Astrocyte (in vitro differentiated cells and primary cell): ENCODE data around the gene ANKS1A. TPM values are rescaled to one million over a fixed set of nuclear protein-coding genes. Genes with fewer than 3 reads are reported as not detected.

ENCODE experiments used
- DNase-seq: peaks from one replicate; pipeline ENCODE4 v3.0.0-alpha.2; 2010; ENCODE audit warnings: low read depth
- FAIRE-seq: peaks from 2 replicates; lab custom pipeline; 2011; peaks lifted over from hg19 to GRCh38; lab: Jason Lieb, UNC
- H2AFZ ChIP-seq: 2 replicates; pipeline ENCODE4 v1.6.0; 2012; ENCODE audit warnings: low read depth, low read length, inconsistent platforms
- H3K27ac ChIP-seq: 2 replicates; pipeline ENCODE4 v1.5.1; 2011; ENCODE audit warnings: low read depth, low read length, inconsistent platforms
- H3K27me3 ChIP-seq: 2 replicates; pipeline ENCODE4 v1.6.0; 2011; ENCODE audit warnings: low read length, inconsistent platforms; ENCODE audit not compliant: insufficient read depth
- H3K36me3 ChIP-seq: 2 replicates; pipeline ENCODE4 v1.5.1; 2011; ENCODE audit warnings: low read length, inconsistent platforms; ENCODE audit not compliant: insufficient read depth
- H3K4me1 ChIP-seq: 2 replicates; pipeline ENCODE4 v1.5.1; 2011; ENCODE audit warnings: low read length, inconsistent platforms; ENCODE audit not compliant: insufficient read depth
- H3K4me2 ChIP-seq: 2 replicates; pipeline ENCODE4 v1.6.0; 2012; ENCODE audit warnings: low read length, inconsistent platforms
- H3K4me3 ChIP-seq: 2 replicates; pipeline ENCODE4 v1.5.1; 2011; ENCODE audit warnings: low read depth, mild to moderate bottlenecking, low read length, inconsistent platforms; ENCODE audit not compliant: insufficient read depth
- H3K79me2 ChIP-seq: 2 replicates; pipeline ENCODE4 v1.6.0; 2012; ENCODE audit warnings: mild to moderate bottlenecking, low read length, inconsistent platforms; ENCODE audit not compliant: insufficient read depth
- H3K9ac ChIP-seq: 2 replicates; pipeline ENCODE4 v1.6.0; 2012; ENCODE audit warnings: mild to moderate bottlenecking, low read length, inconsistent platforms
- H3K9me3 ChIP-seq: 2 replicates; pipeline ENCODE4 v1.5.1; 2012; ENCODE audit warnings: low read depth, mild to moderate bottlenecking, low read length, inconsistent platforms; ENCODE audit not compliant: insufficient read depth
- H4K20me1 ChIP-seq: 2 replicates; pipeline ENCODE4 v1.6.0; 2012; ENCODE audit warnings: low read length, inconsistent platforms; ENCODE audit not compliant: insufficient read depth
- H3K27ac Mint-ChIP-seq: one replicate; pipeline ENCODE4 v1.8.0; 2021; ENCODE audit warnings: mild to moderate bottlenecking, mixed read lengths; ENCODE audit not compliant: unreplicated experiment
- H3K27me3 Mint-ChIP-seq: one replicate; pipeline ENCODE4 v1.8.0; 2021; ENCODE audit warnings: low read depth, mixed read lengths; ENCODE audit not compliant: unreplicated experiment
- H3K36me3 Mint-ChIP-seq: one replicate; pipeline ENCODE4 v1.8.0; 2021; ENCODE audit warnings: low read depth, mixed read lengths; ENCODE audit not compliant: unreplicated experiment
- H3K4me1 Mint-ChIP-seq: one replicate; pipeline ENCODE4 v1.8.0; 2021; ENCODE audit warnings: low read depth, mixed read lengths; ENCODE audit not compliant: unreplicated experiment
- H3K4me3 Mint-ChIP-seq: one replicate; pipeline ENCODE4 v1.8.0; 2021; ENCODE audit warnings: mild to moderate bottlenecking, moderate library complexity, mixed read lengths; ENCODE audit not compliant: unreplicated experiment
- H3K9me3 Mint-ChIP-seq: one replicate; pipeline ENCODE4 v1.8.0; 2021; ENCODE audit warnings: mild to moderate bottlenecking, mixed read lengths; ENCODE audit not compliant: unreplicated experiment
- EZH2 ChIP-seq: IDR thresholded peaks from 2 replicates; pipeline ENCODE4 v1.6.1; 2012; ENCODE audit warnings: mild to moderate bottlenecking, low read length, inconsistent platforms; ENCODE audit not compliant: insufficient read depth
- total RNA-seq: library from RNA; stranded (reverse); gene quantifications from 2 replicates; pipeline ENCODE4 v1.2.1, GENCODE V29; 2021
- TF ChIP-seq, protein P1 (sequence below): IDR thresholded peaks from 2 replicates; pipeline ENCODE4 v1.5.1; 2011; ENCODE audit warnings: low read depth, mild to moderate bottlenecking, inconsistent platforms, low read length, moderate library complexity; ENCODE audit not compliant: insufficient read depth

The ANKS1A gene
- total RNA-seq, 1 donor from 2014 or later, result 18.0 TPM

DNA sequence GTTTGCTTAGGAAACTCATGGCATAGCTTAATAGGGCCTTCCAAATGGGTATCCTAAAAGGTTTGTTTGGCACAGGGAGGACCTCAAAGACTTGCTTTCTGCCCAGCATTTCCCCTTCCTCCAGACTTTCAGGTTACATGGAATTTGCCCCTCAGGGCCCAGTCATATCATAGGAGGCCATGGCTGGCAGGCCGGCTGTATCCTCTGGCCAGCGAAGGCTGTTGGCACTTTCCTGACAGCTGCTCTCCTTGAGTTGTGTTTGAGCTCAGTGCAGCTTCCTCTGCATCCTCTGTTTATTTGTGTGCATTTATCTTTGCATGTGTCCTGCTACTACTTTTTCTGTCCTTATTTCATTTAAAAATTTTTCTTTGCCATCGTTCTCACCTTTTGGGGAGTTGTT lies 90.9 kb downstream of the ANKS1A start:
- H3K4me3 Mint-ChIP-seq, result no peak overlapping the region
- Histone ChIP-seq H3K9me3 (no peaks in the 10 kb centered on the region), H3K9ac (no peak overlapping the region), H3K4me2 (no peak overlapping the region), H3K27me3 (no peaks in the 10 kb centered on the region), H3K27ac (no peak overlapping the region), H2AFZ (no peak overlapping the region), H3K4me3 (no peak overlapping the region), H4K20me1 (no peaks in the 10 kb centered on the region), H3K36me3 (no peaks in the 10 kb centered on the region), H3K79me2 (no peaks in the 10 kb centered on the region), H3K4me1 (peaks cover 7% of the 10 kb centered on the region)
- DNase-seq (no peak), FAIRE-seq (no peak)
- no peaks in the 10 kb centered on the region for H3K27me3 Mint-ChIP-seq
- no peak overlapping the region for H3K27ac Mint-ChIP-seq
- peaks cover 6% of the 10 kb centered on the region for H3K4me1 Mint-ChIP-seq
- no peaks in the 10 kb centered on the region for H3K9me3 Mint-ChIP-seq
- TF ChIP-seq, protein P1, sequence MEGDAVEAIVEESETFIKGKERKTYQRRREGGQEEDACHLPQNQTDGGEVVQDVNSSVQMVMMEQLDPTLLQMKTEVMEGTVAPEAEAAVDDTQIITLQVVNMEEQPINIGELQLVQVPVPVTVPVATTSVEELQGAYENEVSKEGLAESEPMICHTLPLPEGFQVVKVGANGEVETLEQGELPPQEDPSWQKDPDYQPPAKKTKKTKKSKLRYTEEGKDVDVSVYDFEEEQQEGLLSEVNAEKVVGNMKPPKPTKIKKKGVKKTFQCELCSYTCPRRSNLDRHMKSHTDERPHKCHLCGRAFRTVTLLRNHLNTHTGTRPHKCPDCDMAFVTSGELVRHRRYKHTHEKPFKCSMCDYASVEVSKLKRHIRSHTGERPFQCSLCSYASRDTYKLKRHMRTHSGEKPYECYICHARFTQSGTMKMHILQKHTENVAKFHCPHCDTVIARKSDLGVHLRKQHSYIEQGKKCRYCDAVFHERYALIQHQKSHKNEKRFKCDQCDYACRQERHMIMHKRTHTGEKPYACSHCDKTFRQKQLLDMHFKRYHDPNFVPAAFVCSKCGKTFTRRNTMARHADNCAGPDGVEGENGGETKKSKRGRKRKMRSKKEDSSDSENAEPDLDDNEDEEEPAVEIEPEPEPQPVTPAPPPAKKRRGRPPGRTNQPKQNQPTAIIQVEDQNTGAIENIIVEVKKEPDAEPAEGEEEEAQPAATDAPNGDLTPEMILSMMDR, result no peak
- no peak for TF ChIP-seq EZH2
- no peaks in the 10 kb centered on the region for H3K36me3 Mint-ChIP-seq

DNA sequence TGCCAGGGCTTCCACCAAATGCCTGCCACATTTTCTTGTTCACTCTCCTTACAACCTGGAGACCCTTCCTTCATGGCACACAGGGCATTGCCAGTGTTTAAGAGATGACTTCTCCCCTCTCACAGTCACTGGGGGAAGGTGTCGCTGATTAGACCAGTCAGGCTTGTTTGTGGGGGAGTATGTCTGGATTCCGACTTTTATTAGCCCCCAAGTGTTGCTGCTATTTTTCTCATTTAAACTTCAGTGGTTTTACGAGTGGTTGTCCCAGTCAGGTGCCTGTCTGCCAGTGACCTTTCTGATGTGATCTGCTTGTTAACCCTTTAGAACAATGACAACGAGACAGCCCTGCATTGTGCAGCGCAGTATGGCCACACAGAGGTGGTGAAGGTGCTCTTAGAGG lies 92.3 kb downstream of the ANKS1A start:
- no peaks in the 10 kb centered on the region for H3K9me3 Mint-ChIP-seq
- no peak overlapping the region for H3K27ac ChIP-seq
- H3K4me1 Mint-ChIP-seq, result peaks cover 6% of the 10 kb centered on the region
- no peaks in the 10 kb centered on the region for H3K36me3 ChIP-seq
- no peaks in the 10 kb centered on the region for H4K20me1 ChIP-seq
- no peak overlapping the region for H3K4me3 ChIP-seq
- TF ChIP-seq EZH2, result no peak
- TF ChIP-seq, protein P1, result no peak
- FAIRE-seq (no peak), DNase-seq (no peak)
- no peaks in the 10 kb centered on the region for H3K36me3 Mint-ChIP-seq
- no peak overlapping the region for H3K4me3 Mint-ChIP-seq
- no peak overlapping the region for H2AFZ ChIP-seq
- no peak overlapping the region for H3K27ac Mint-ChIP-seq
- no peaks in the 10 kb centered on the region for H3K9me3 ChIP-seq
- no peaks in the 10 kb centered on the region for H3K79me2 ChIP-seq
- no peaks in the 10 kb centered on the region for H3K27me3 ChIP-seq
- H3K4me2 ChIP-seq, result no peak overlapping the region
- no peak overlapping the region for H3K9ac ChIP-seq
- peaks cover 7% of the 10 kb centered on the region for H3K4me1 ChIP-seq
- H3K27me3 Mint-ChIP-seq, result no peaks in the 10 kb centered on the region

DNA sequence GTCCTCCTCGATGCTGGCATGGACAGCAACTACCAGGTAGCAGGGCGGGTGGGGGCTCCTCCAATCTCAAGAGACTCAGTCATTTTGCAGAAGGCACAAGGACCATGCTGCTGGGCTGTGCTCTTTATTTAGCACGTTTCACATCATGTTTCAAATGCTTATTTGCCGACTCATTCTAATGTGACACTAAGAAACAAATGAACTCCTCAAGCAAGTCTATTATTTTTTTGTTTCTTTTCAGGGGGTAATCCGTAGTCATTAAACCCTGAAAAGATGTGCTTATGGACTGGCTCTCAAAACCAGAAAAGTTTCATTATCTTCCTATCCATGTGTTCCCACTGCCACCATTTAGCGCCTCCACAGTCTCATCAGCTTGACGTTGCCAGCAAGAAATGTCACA lies 92.9 kb downstream of the ANKS1A start:
- Mint-ChIP-seq H3K27me3 (no peaks in the 10 kb centered on the region), H3K9me3 (no peaks in the 10 kb centered on the region), H3K27ac (no peak overlapping the region), H3K4me1 (peaks cover 6% of the 10 kb centered on the region), H3K36me3 (no peaks in the 10 kb centered on the region), H3K4me3 (no peak overlapping the region)
- Histone ChIP-seq H3K9ac (no peak overlapping the region), H3K4me1 (peaks cover 7% of the 10 kb centered on the region), H4K20me1 (no peaks in the 10 kb centered on the region), H3K4me2 (peak overlapping the region; percentile 12), H2AFZ (peak overlapping the region; percentile 0), H3K27me3 (no peaks in the 10 kb centered on the region), H3K27ac (no peak overlapping the region), H3K79me2 (no peaks in the 10 kb centered on the region), H3K4me3 (no peak overlapping the region), H3K36me3 (no peaks in the 10 kb centered on the region), H3K9me3 (no peaks in the 10 kb centered on the region)
- no peak for FAIRE-seq
- no peak for TF ChIP-seq EZH2
- TF ChIP-seq, protein P1, result no peak
- peak; percentile 42 for DNase-seq
